H1 (cell line): ENCODE measurements around the gene RAB22A. TPM values are rescaled to one million over a fixed set of nuclear protein-coding genes. Genes with fewer than 3 reads are reported as not detected.

ENCODE experiments used
- BACH1 ChIP-seq: IDR thresholded peaks from 2 replicates; pipeline ENCODE4 v1.6.1; 2012; ENCODE audit warnings: low read length, improper control_type of control experiment
- EZH2 ChIP-seq: fragments of 200-600 bp; sonication (generic); IDR thresholded peaks from 2 replicates; pipeline ENCODE4 v1.7.1; 2012; ENCODE audit warnings: low read depth, mild to moderate bottlenecking, moderate library complexity, low read length, inconsistent platforms; ENCODE audit not compliant: severe bottlenecking
- HDAC2 ChIP-seq, 2 experiments: fragments of 300-600 bp in 1 of 2; sonication (generic) in 1 of 2; IDR thresholded peaks; 2 replicates each; pipeline ENCODE4 v1.6.1; 2011 to 2012; ENCODE audit warnings: low read depth in 2 of 2, low read length in 2 of 2, mild to moderate bottlenecking in 2 of 2, moderate library complexity in 2 of 2, borderline replicate concordance in 1 of 2, inconsistent platforms in 1 of 2
- HDAC6 ChIP-seq: IDR thresholded peaks from one replicate; pipeline ENCODE4 v1.7.1; 2012; ENCODE audit warnings: low read depth, mild to moderate bottlenecking, inconsistent platforms, low read length, moderate library complexity
- POLR2AphosphoS5 ChIP-seq: IDR thresholded peaks from 2 replicates; pipeline ENCODE4 v1.6.1; 2011; ENCODE audit warnings: low read depth, low read length
- RNF2 ChIP-seq: fragments of 200-900, 300-1000 bp; sonication (generic); IDR thresholded peaks from 2 replicates; pipeline ENCODE4 v1.7.1; 2016; ENCODE audit warnings: borderline replicate concordance, low read depth, mild to moderate bottlenecking, antibody characterized with exemption, low read length; ENCODE audit not compliant: poor library complexity, severe bottlenecking; ENCODE audit errors: missing control alignments
- SIRT6 ChIP-seq: IDR thresholded peaks from one replicate; pipeline ENCODE4 v1.7.1; 2012; ENCODE audit warnings: low read length, inconsistent platforms
- SIX5 ChIP-seq: IDR thresholded peaks from 2 replicates; pipeline ENCODE4 v1.6.1; 2011; ENCODE audit warnings: mild to moderate bottlenecking, low read depth, low read length
- SP1 ChIP-seq: IDR thresholded peaks from 2 replicates; pipeline ENCODE4 v1.6.1; 2011; ENCODE audit warnings: low read depth, low read length
- YY1 ChIP-seq: IDR thresholded peaks from 2 replicates; pipeline ENCODE4 v1.6.1; 2011; ENCODE audit warnings: low read depth, mild to moderate bottlenecking, low read length
- polyA plus RNA-seq, 7 experiments: library from polyadenylated mRNA; depleted of rRNA in 3 of 7; stranded (reverse) in 5 of 7; unstranded in 2 of 7; fragments of >200 nt in 5 of 7; fragments of 200-250 nt in 2 of 7; gene quantifications; 1 replicate in 5 of 7; 2 replicates in 1 of 7; 4 replicates in 1 of 7; pipeline versions ENCODE4 v1.2.1 to v1.2.3, GENCODE V29; 2011 to 2013; ENCODE audit warnings: missing spikeins in 2 of 7, mixed read lengths in 2 of 7
- total RNA-seq: library from RNA; stranded (reverse); fragmentation: NEBNext Ultra II Directional; extraction: Animal tissue kit (Norgen Biotek cat#: 25700); gene quantifications from 2 replicates; pipeline ENCODE4 v1.2.1, GENCODE V29; 2021
- TF ChIP-seq, protein P1 (sequence below): fragments of 300-600 bp; sonication (generic); IDR thresholded peaks from 2 replicates; pipeline ENCODE4 v1.7.1; 2012; ENCODE audit warnings: low read length, moderate library complexity, mild to moderate bottlenecking, inconsistent platforms; ENCODE audit not compliant: insufficient replicate concordance

The RAB22A gene
- total and polyA plus RNA-seq, 2 of the 8 experiments (the other 6 are each of a cell fraction or from before 2014, with no cell fraction given): 3.1 to 6.6 TPM

- TF ChIP-seq, protein P1, sequence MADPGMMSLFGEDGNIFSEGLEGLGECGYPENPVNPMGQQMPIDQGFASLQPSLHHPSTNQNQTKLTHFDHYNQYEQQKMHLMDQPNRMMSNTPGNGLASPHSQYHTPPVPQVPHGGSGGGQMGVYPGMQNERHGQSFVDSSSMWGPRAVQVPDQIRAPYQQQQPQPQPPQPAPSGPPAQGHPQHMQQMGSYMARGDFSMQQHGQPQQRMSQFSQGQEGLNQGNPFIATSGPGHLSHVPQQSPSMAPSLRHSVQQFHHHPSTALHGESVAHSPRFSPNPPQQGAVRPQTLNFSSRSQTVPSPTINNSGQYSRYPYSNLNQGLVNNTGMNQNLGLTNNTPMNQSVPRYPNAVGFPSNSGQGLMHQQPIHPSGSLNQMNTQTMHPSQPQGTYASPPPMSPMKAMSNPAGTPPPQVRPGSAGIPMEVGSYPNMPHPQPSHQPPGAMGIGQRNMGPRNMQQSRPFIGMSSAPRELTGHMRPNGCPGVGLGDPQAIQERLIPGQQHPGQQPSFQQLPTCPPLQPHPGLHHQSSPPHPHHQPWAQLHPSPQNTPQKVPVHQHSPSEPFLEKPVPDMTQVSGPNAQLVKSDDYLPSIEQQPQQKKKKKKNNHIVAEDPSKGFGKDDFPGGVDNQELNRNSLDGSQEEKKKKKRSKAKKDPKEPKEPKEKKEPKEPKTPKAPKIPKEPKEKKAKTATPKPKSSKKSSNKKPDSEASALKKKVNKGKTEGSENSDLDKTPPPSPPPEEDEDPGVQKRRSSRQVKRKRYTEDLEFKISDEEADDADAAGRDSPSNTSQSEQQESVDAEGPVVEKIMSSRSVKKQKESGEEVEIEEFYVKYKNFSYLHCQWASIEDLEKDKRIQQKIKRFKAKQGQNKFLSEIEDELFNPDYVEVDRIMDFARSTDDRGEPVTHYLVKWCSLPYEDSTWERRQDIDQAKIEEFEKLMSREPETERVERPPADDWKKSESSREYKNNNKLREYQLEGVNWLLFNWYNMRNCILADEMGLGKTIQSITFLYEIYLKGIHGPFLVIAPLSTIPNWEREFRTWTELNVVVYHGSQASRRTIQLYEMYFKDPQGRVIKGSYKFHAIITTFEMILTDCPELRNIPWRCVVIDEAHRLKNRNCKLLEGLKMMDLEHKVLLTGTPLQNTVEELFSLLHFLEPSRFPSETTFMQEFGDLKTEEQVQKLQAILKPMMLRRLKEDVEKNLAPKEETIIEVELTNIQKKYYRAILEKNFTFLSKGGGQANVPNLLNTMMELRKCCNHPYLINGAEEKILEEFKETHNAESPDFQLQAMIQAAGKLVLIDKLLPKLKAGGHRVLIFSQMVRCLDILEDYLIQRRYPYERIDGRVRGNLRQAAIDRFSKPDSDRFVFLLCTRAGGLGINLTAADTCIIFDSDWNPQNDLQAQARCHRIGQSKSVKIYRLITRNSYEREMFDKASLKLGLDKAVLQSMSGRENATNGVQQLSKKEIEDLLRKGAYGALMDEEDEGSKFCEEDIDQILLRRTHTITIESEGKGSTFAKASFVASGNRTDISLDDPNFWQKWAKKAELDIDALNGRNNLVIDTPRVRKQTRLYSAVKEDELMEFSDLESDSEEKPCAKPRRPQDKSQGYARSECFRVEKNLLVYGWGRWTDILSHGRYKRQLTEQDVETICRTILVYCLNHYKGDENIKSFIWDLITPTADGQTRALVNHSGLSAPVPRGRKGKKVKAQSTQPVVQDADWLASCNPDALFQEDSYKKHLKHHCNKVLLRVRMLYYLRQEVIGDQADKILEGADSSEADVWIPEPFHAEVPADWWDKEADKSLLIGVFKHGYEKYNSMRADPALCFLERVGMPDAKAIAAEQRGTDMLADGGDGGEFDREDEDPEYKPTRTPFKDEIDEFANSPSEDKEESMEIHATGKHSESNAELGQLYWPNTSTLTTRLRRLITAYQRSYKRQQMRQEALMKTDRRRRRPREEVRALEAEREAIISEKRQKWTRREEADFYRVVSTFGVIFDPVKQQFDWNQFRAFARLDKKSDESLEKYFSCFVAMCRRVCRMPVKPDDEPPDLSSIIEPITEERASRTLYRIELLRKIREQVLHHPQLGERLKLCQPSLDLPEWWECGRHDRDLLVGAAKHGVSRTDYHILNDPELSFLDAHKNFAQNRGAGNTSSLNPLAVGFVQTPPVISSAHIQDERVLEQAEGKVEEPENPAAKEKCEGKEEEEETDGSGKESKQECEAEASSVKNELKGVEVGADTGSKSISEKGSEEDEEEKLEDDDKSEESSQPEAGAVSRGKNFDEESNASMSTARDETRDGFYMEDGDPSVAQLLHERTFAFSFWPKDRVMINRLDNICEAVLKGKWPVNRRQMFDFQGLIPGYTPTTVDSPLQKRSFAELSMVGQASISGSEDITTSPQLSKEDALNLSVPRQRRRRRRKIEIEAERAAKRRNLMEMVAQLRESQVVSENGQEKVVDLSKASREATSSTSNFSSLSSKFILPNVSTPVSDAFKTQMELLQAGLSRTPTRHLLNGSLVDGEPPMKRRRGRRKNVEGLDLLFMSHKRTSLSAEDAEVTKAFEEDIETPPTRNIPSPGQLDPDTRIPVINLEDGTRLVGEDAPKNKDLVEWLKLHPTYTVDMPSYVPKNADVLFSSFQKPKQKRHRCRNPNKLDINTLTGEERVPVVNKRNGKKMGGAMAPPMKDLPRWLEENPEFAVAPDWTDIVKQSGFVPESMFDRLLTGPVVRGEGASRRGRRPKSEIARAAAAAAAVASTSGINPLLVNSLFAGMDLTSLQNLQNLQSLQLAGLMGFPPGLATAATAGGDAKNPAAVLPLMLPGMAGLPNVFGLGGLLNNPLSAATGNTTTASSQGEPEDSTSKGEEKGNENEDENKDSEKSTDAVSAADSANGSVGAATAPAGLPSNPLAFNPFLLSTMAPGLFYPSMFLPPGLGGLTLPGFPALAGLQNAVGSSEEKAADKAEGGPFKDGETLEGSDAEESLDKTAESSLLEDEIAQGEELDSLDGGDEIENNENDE: no peak
- TF ChIP-seq RNF2 (no peak), YY1 (no peak), EZH2 (no peak), POLR2AphosphoS5 (no peak), BACH1 (no peak), HDAC2 (IDR thresholded peaks at IDR 0.05; ENCODE audit: borderline replicate concordance in 1 of 2, low read depth in 2 of 2, low read length in 2 of 2) (no peak), SIX5 (no peak), HDAC6 (no peak), SIRT6 (no peak), SP1 (no peak)
These were observed 57.4 kb downstream of the RAB22A start (continued) for GRCh38 chr20:58366866-58367265.
